Peyer's patch (tissue), 4 donors: ENCODE data around the gene CDHR2. TPM values are rescaled to one million over a fixed set of nuclear protein-coding genes. Genes with fewer than 3 reads are reported as not detected.
"Not testable (repeated sequence)": the region's sequence is repeated elsewhere in the genome, so short reads cannot be mapped to it uniquely, and the experiment has no call there.

Experiments
- DNase-seq, 3 donors: peaks; one replicate each; pipeline ENCODE4 v3.0.0-alpha.2; 2017 to 2019
- H3K27ac ChIP-seq, 4 donors: fragments of 200-600 bp; sonication (generic); one replicate each; pipeline ENCODE4 v1.5.1; 2016 to 2019
- H3K27me3 ChIP-seq, 2 donors: fragments of 200-600 bp; sonication (generic); one replicate each; pipeline ENCODE4 v1.5.1; 2019
- H3K36me3 ChIP-seq, 3 donors: fragments of 200-600 bp; sonication (generic); one replicate each; pipeline ENCODE4 v1.5.1; 2016 to 2019
- H3K4me1 ChIP-seq, 4 donors: fragments of 200-600 bp; sonication (generic); one replicate each; pipeline ENCODE4 v1.5.1; 2016 to 2019
- H3K4me3 ChIP-seq, 4 donors: fragments of 200-600 bp; sonication (generic); 1 replicate in 3 of 4; 2 replicates in 1 of 4; pipeline ENCODE4 v1.5.1; 2016 to 2019; ENCODE audit warnings: mild to moderate bottlenecking in 1 of 4
- H3K9me3 ChIP-seq, 4 donors: fragments of 200-600 bp; sonication (generic); one replicate each; pipeline ENCODE4 v1.5.1; 2016 to 2019; ENCODE audit warnings: mild to moderate bottlenecking in 1 of 4
- CTCF ChIP-seq, 6 experiments: fragments of 450-650 bp in 4 of 6; fragments of 200-600 bp in 2 of 6; sonication (generic) in 1 of 6; IDR thresholded peaks; one replicate each; pipeline ENCODE4 v1.5.1; 2017 to 2019; ENCODE audit warnings: antibody characterized with exemption in 6 of 6, mild to moderate bottlenecking in 3 of 6, moderate library complexity in 1 of 6
- POLR2A ChIP-seq, 2 donors: fragments of 450-650 bp; IDR thresholded peaks; one replicate each; pipeline ENCODE4 v1.5.1; 2017; ENCODE audit warnings: antibody characterized with exemption in 2 of 2, mild to moderate bottlenecking in 2 of 2, moderate library complexity in 2 of 2
- total RNA-seq, 4 donors: library from RNA; depleted of rRNA; stranded (reverse); fragments of >200 nt; gene quantifications; one replicate each; pipeline ENCODE4 v1.1.0, GENCODE V29; 2016

CDHR2 gene
- total RNA-seq, 4 donors from 2014 or later: 39.6 to 823 (median 613) TPM

- DNase-seq: no peak
- Histone ChIP-seq H3K4me3 (peak overlapping the region; percentile 24 to 61 (median 49)), H3K4me1 (peaks cover 0 to 11% (median 3%) of the 10 kb centered on the region in 4 donors), H3K9me3 (no peaks in the 10 kb centered on the region), H3K27me3 (no peaks in the 10 kb centered on the region), H3K36me3 (peaks cover 0 to 6% (median 0%) of the 10 kb centered on the region in 3 donors), H3K27ac (peak overlapping the region in 1 of 4 donors; percentile 59)
- TF ChIP-seq POLR2A (IDR thresholded peaks at IDR 0.05): no peak
- no peak for TF ChIP-seq CTCF (IDR thresholded peaks at IDR 0.05)
Observed at GRCh38 chr5:176597417-176598389, 48.6 kb downstream of the CDHR2 start.

GRCh38 chr5:176599749-176600430, 50.7 kb downstream of the CDHR2 start:
- H3K9me3 ChIP-seq, H3K27me3 ChIP-seq, H3K27ac ChIP-seq, H3K36me3 ChIP-seq, H3K4me3 ChIP-seq, DNase-seq: not testable (repeated sequence)
- peaks cover 0 to 11% (median 3%) of the 10 kb centered on the region in 4 donors for H3K4me1 ChIP-seq

GRCh38 chr5:176601901-176602482, 52.9 kb downstream of the CDHR2 start:
- H3K36me3 ChIP-seq: no peaks in the 10 kb centered on the region
- no peaks in the 10 kb centered on the region for H3K9me3 ChIP-seq
- no peak overlapping the region for H3K27ac ChIP-seq
- no peak for TF ChIP-seq POLR2A (IDR thresholded peaks at IDR 0.05)
- TF ChIP-seq CTCF (IDR thresholded peaks at IDR 0.05): no peak
- no peak overlapping the region for H3K4me3 ChIP-seq
- DNase-seq: no peak
- no peaks in the 10 kb centered on the region for H3K27me3 ChIP-seq
- peaks cover 0 to 5% (median 2%) of the 10 kb centered on the region in 4 donors for H3K4me1 ChIP-seq

DNA sequence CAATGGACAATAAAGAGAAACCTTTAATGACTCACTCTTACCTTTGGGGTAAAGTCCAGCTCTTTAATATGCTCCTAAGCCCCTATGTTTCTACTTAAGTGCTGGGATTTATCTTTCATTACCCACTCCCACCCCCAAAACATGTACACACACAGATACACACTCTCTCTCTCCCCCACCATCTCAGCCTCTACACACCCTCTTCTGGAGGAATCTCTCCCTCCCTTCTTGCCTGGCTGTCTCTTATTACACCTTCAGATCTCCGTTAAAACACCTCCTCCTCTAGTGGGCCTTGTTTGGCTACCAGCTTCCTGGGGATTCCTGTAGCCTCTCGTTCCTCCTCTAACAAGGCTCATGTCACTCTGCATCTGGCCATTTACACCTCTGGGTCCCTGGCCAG, 53.9 kb downstream of the CDHR2 start:
- Histone ChIP-seq H3K9me3 (no peaks in the 10 kb centered on the region), H3K27me3 (no peaks in the 10 kb centered on the region)

GRCh38 chr5:176606032-176606431, 56.9 kb downstream of the CDHR2 start:
- no peaks in the 10 kb centered on the region for H3K27me3 ChIP-seq
- H3K4me3 ChIP-seq: no peak overlapping the region
- H3K9me3 ChIP-seq: no peaks in the 10 kb centered on the region
- H3K27ac ChIP-seq: no peak overlapping the region
- peaks cover 0 to 11% (median 5%) of the 10 kb centered on the region in 4 donors for H3K4me1 ChIP-seq
- DNase-seq: no peak
- TF ChIP-seq POLR2A (IDR thresholded peaks at IDR 0.05) (no peak), CTCF (IDR thresholded peaks at IDR 0.05) (no peak)
- no peaks in the 10 kb centered on the region for H3K36me3 ChIP-seq

More for the DNA sequence above, 53.9 kb downstream of the CDHR2 start:
- no peak for TF ChIP-seq CTCF (IDR thresholded peaks at IDR 0.05)
- no peak for TF ChIP-seq POLR2A (IDR thresholded peaks at IDR 0.05)
- Histone ChIP-seq H3K4me3 (no peak overlapping the region), H3K36me3 (no peaks in the 10 kb centered on the region), H3K27ac (no peak overlapping the region), H3K4me1 (no peaks in the 10 kb centered on the region)
- no peak for DNase-seq
